ENCODE measurements around the gene CLNS1A. TPM values are rescaled to one million over a fixed set of nuclear protein-coding genes. Genes with fewer than 3 reads are reported as not detected.

CLNS1A gene
- total RNA-seq, 1 donor from 2014 or later, result 149 TPM

DNA sequence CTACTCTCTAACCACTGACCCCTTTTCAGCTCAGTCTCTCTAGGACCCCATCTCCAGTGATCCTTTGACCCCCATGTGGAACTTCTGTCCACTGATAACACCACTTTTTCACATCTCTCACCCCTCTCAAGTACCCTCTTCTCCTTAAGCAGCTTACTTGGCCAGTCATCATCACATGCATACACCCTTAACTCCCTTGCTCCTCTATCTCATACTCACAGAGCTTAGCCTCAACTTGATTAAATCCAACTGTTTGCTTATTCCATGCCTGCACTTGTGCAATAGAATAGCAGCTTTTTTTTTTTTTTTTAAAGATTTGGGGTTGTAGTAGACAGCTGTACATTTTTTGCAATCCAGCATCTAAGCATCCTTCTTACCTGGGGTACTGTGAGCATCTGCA lies 25.7 kb downstream of the CLNS1A start:
- H3K27ac Mint-ChIP-seq, result no peak overlapping the region
- H3K9me3 Mint-ChIP-seq, result no peaks in the 10 kb centered on the region
- DNase-seq (ENCODE audit: extremely low spot score, unreplicated experiment), result no peak
- peaks cover 26% of the 10 kb centered on the region for H3K36me3 Mint-ChIP-seq
- H3K4me1 Mint-ChIP-seq (ENCODE audit: unreplicated experiment), result no peaks in the 10 kb centered on the region
- no peak overlapping the region for H3K4me3 Mint-ChIP-seq
- TF ChIP-seq, protein P1, sequence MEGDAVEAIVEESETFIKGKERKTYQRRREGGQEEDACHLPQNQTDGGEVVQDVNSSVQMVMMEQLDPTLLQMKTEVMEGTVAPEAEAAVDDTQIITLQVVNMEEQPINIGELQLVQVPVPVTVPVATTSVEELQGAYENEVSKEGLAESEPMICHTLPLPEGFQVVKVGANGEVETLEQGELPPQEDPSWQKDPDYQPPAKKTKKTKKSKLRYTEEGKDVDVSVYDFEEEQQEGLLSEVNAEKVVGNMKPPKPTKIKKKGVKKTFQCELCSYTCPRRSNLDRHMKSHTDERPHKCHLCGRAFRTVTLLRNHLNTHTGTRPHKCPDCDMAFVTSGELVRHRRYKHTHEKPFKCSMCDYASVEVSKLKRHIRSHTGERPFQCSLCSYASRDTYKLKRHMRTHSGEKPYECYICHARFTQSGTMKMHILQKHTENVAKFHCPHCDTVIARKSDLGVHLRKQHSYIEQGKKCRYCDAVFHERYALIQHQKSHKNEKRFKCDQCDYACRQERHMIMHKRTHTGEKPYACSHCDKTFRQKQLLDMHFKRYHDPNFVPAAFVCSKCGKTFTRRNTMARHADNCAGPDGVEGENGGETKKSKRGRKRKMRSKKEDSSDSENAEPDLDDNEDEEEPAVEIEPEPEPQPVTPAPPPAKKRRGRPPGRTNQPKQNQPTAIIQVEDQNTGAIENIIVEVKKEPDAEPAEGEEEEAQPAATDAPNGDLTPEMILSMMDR (conservative IDR thresholded peaks at IDR 0.05), result no peak
- no peaks in the 10 kb centered on the region for H3K27me3 Mint-ChIP-seq

DNA sequence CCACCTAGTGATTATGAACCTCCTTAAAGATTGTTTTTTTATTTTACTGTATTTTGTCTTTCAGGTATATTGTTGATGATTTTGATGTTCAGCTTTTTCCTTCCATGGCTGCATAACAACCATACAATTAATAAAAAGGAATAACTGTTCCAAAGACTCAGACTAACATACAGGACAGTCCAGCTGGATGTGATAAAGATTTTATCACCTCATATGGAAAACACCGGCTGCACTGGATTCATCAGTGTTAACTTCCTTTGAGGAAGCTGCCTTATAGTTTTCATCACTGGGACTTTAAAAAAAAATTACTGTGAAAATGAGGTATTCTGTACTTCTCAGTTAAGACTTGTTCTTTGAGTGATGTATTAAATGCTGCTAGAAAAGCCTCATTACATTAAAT lies 28.4 kb downstream of the CLNS1A start:
- no peak for DNase-seq (ENCODE audit: extremely low spot score, unreplicated experiment)
- Mint-ChIP-seq H3K36me3 (peaks cover 20% of the 10 kb centered on the region), H3K27me3 (no peaks in the 10 kb centered on the region), H3K27ac (no peak overlapping the region), H3K4me3 (no peak overlapping the region), H3K4me1 (ENCODE audit: unreplicated experiment) (no peaks in the 10 kb centered on the region), H3K9me3 (no peaks in the 10 kb centered on the region)
- TF ChIP-seq, protein P1 (conservative IDR thresholded peaks at IDR 0.05), result no peak

DNA sequence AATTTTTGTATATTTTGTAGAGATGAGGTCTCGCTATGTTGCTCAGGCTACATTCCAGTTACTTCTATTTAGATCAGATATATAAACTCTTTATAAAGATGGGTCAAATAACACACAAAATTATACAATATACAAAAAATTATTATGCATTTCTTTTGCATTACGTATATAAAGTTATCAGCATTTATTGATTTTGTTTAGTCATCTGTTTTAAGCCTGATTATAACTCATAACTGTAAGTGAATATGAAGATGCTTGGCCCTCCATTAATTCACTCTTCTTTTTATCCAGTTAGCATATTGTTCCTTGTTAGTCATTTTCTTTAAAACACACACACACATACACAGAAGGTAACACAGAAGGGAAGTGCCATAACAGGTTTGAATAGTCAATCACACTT lies 33.3 kb downstream of the CLNS1A start:
- H3K27ac Mint-ChIP-seq, result no peak overlapping the region
- no peaks in the 10 kb centered on the region for H3K36me3 Mint-ChIP-seq
- H3K4me1 Mint-ChIP-seq (ENCODE audit: unreplicated experiment), result peaks cover 7% of the 10 kb centered on the region
- no peak for DNase-seq (ENCODE audit: extremely low spot score, unreplicated experiment)
- TF ChIP-seq, protein P1 (conservative IDR thresholded peaks at IDR 0.05), result no peak
- no peaks in the 10 kb centered on the region for H3K27me3 Mint-ChIP-seq
- H3K4me3 Mint-ChIP-seq, result no peak overlapping the region
- H3K9me3 Mint-ChIP-seq, result no peaks in the 10 kb centered on the region

DNA sequence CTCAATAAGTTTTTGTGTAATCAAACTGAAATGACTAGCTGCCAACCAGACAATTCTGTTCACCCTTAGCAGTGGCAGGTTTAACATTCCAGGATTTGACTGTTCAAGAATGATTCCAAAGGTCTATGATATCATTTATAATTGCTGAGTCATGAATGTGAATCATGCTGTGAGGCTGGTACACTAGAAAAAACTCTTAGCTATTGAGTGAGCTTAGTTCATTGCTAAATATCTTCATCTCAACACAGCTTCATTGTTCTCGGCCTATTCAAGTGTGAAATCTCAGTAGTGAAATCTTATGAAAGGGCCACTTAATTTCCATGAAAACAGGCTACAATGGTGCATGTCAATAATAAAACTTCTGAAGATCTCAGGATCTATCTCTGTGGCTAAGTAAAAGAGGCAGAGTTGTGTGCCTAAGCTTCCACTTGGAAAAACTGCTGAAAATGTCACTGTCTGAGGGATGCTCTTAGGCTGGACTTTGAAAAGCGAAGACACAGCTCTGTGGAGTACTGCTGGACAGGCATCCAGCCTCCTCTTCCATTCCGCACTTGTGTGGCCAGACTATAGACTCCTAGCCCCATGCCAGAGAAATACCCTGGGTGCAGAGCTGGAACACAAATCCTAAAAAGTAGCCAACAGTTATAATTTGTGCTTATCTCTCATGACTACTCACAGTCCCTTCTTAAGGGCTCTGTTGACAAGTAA lies 35.1 kb downstream of the CLNS1A start:
- H3K9me3 Mint-ChIP-seq, result no peaks in the 10 kb centered on the region
- no peak for DNase-seq (ENCODE audit: extremely low spot score, unreplicated experiment)
- no peaks in the 10 kb centered on the region for H3K36me3 Mint-ChIP-seq
- H3K27me3 Mint-ChIP-seq, result no peaks in the 10 kb centered on the region
- TF ChIP-seq, protein P1 (conservative IDR thresholded peaks at IDR 0.05), result no peak
- H3K4me3 Mint-ChIP-seq, result no peak overlapping the region
- H3K27ac Mint-ChIP-seq, result no peak overlapping the region
- peaks cover 7% of the 10 kb centered on the region for H3K4me1 Mint-ChIP-seq (ENCODE audit: unreplicated experiment)

DNA sequence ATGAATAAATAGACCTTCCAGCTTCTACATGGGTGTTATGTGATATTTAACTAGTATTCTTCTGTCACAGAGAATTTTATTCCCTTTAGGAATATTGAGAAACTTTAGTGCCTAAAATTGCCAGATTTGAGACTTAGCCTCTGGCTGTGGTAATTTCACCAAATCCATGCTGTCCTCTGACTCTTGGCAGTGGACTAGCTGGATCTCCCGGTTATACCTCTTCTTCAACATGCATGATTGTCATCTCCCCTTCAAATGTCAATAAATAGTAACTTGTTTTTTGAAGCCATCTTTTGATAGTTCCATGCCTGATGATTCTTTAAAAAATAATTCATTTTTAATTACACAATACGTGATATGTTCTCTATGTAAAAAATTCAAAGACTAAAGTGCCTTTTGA lies 39.4 kb downstream of the CLNS1A start:
- TF ChIP-seq, protein P1 (conservative IDR thresholded peaks at IDR 0.05), result no peak
- H3K9me3 Mint-ChIP-seq, result no peaks in the 10 kb centered on the region
- no peak for DNase-seq (ENCODE audit: extremely low spot score, unreplicated experiment)
- no peak overlapping the region for H3K4me3 Mint-ChIP-seq
- no peaks in the 10 kb centered on the region for H3K36me3 Mint-ChIP-seq
- H3K27me3 Mint-ChIP-seq, result no peaks in the 10 kb centered on the region
- no peak overlapping the region for H3K27ac Mint-ChIP-seq
- H3K4me1 Mint-ChIP-seq (ENCODE audit: unreplicated experiment), result peaks cover 7% of the 10 kb centered on the region

All from type B pancreatic cell (in vitro differentiated cells).